Neural crest cell (in vitro differentiated cells): ENCODE measurements around the gene PRICKLE2. TPM values are rescaled to one million over a fixed set of nuclear protein-coding genes. Genes with fewer than 3 reads are reported as not detected.

ENCODE experiments used
- DNase-seq: peaks from one replicate; pipeline ENCODE4 v3.0.0; 2021; ENCODE audit warnings: low read depth, mixed read lengths, low spot score
- H3K27ac Mint-ChIP-seq: one replicate; pipeline ENCODE4 v1.8.0; 2021; ENCODE audit warnings: mild to moderate bottlenecking, mixed read lengths; ENCODE audit not compliant: unreplicated experiment
- H3K27me3 Mint-ChIP-seq: 2 replicates; pipeline ENCODE4 v1.8.0; 2021; ENCODE audit warnings: low read depth, mild to moderate bottlenecking, mixed read lengths
- H3K36me3 Mint-ChIP-seq: 2 replicates; pipeline ENCODE4 v1.8.0; 2021; ENCODE audit warnings: low read depth, mild to moderate bottlenecking, mixed read lengths
- H3K4me1 Mint-ChIP-seq: 2 replicates; pipeline ENCODE4 v1.8.0; 2021; ENCODE audit warnings: mixed read lengths
- H3K4me3 Mint-ChIP-seq: one replicate; pipeline ENCODE4 v1.8.0; 2021; ENCODE audit warnings: mild to moderate bottlenecking, mixed read lengths
- H3K9me3 Mint-ChIP-seq: 2 replicates; pipeline ENCODE4 v1.8.0; 2021; ENCODE audit warnings: mixed read lengths
- CTCF ChIP-seq: fragments of 200-600 bp; sonication (generic); conservative IDR thresholded peaks from 2 replicates; pipeline ENCODE4 v1.5.0; 2021; ENCODE audit warnings: antibody characterized with exemption, mild to moderate bottlenecking
- total RNA-seq: library from RNA; stranded (reverse); gene quantifications from 2 replicates; pipeline ENCODE4 v1.2.1, GENCODE V29; 2021

Gene PRICKLE2
- total RNA-seq, 1 donor from 2014 or later, result 11.8 TPM

GRCh38 chr3:64059484-64060175 is 165.6 kb downstream of the PRICKLE2 start:
- Mint-ChIP-seq H3K27ac (no peak overlapping the region), H3K4me3 (no peak overlapping the region), H3K36me3 (no peaks in the 10 kb centered on the region), H3K9me3 (no peaks in the 10 kb centered on the region), H3K4me1 (peaks cover 48% of the 10 kb centered on the region), H3K27me3 (no peaks in the 10 kb centered on the region)
- DNase-seq, result no peak
- no peak for TF ChIP-seq CTCF

- TF ChIP-seq CTCF, result no peak
- H3K27me3 Mint-ChIP-seq, result no peaks in the 10 kb centered on the region
- DNase-seq, result no peak
- H3K36me3 Mint-ChIP-seq, result no peaks in the 10 kb centered on the region
- H3K4me1 Mint-ChIP-seq, result peaks cover 50% of the 10 kb centered on the region
- no peak overlapping the region for H3K27ac Mint-ChIP-seq
- no peak overlapping the region for H3K4me3 Mint-ChIP-seq
- no peaks in the 10 kb centered on the region for H3K9me3 Mint-ChIP-seq
Observed at GRCh38 chr3:64058566-64058965, 166.7 kb downstream of the PRICKLE2 start.

GRCh38 chr3:64057231-64057630 is 168.0 kb downstream of the PRICKLE2 start:
- Mint-ChIP-seq H3K4me1 (peaks cover 40% of the 10 kb centered on the region), H3K9me3 (no peaks in the 10 kb centered on the region), H3K27ac (no peak overlapping the region), H3K27me3 (no peaks in the 10 kb centered on the region), H3K4me3 (no peak overlapping the region), H3K36me3 (no peaks in the 10 kb centered on the region)
- no peak for TF ChIP-seq CTCF
- no peak for DNase-seq

DNA sequence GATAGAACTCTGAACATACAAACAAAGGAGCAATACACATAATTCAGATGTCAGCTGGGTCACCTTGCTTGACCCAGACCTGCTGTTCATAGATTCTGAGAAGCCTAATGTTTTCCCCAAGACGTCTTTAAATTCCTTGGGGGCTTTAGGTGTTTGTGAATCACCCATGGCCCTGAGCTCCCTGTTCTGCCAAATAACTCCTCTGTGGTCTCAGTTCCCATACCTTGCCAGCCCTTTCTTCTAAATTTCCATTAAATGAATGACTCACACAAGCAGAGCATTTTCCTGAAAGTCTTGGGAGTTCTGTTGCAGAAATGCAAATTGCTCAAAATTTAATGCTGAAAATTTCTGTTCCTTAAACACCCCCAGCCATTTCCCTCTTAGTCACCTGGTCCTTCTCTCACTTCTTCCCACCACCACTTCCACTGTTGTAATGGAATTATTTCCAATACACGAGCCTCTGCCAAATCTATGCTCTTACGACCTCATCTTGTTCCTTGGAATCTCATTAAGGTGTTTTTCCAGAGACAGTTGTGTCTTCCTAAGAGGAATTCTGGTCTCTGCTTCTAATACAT is 168.6 kb downstream of the PRICKLE2 start:
- Mint-ChIP-seq H3K9me3 (no peaks in the 10 kb centered on the region), H3K27me3 (no peaks in the 10 kb centered on the region), H3K27ac (no peak overlapping the region), H3K36me3 (no peaks in the 10 kb centered on the region), H3K4me1 (peaks cover 34% of the 10 kb centered on the region), H3K4me3 (no peak overlapping the region)
- TF ChIP-seq CTCF, result no peak
- no peak for DNase-seq

DNA sequence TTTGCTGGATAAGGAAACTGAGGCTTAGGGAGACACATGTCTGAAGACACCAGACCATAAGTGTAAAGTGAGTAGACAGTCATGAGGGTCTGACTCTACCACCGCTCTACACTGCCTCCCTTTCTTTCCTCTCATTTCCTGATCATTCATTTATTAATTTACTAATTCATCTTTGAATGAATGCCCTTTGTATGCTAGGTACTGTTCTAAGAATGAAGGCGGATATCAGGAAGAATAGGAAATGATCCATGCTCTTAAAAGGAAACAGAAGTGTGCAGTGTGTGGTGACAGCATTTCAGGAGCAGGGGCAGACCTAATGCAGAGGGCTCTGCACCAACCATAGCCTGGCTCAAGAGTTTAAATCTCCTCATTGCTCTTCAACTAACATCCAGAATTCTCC is 170.2 kb downstream of the PRICKLE2 start:
- Mint-ChIP-seq H3K4me3 (no peak overlapping the region), H3K4me1 (peaks cover 33% of the 10 kb centered on the region), H3K27me3 (no peaks in the 10 kb centered on the region), H3K27ac (peak overlapping the region; percentile 44), H3K36me3 (no peaks in the 10 kb centered on the region), H3K9me3 (no peaks in the 10 kb centered on the region)
- no peak for TF ChIP-seq CTCF
- DNase-seq, result no peak
